ENCODE results near the gene PSMB8. TPM values are rescaled to one million over a fixed set of nuclear protein-coding genes. Genes with fewer than 3 reads are reported as not detected.

PSMB8 gene
- total RNA-seq, 1 experiment from 2014 or later, result 0.96 TPM

DNA sequence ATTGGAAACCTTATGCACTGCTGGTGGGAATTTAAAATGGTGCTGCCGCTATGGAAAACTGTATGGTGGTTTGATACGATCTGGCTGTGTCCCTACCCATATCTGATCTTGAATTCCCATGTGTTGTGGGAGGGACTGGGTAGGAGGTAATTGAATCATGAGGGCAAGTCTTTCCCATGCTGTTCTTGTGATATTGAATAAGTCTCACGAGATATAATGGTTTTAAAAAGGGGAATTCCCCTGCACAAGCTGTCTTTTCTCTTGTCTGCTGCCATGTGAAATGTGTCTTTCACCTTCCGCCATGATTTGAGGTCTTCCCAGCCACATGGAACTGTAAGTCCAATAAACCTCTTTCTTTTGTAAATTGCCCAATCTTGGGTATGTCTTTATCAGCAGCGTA is 10.2 kb downstream of the PSMB8 start:
- TF ChIP-seq CBX3 (IDR thresholded peaks at IDR 0.05; ENCODE audit: low read depth) (no peak), ELF1 (IDR thresholded peaks at IDR 0.05; ENCODE audit: borderline replicate concordance, low read depth) (no peak), JUND (IDR thresholded peaks at IDR 0.05) (no peak), POLR2AphosphoS5 (IDR thresholded peaks at IDR 0.05; ENCODE audit: low read depth, low read length) (no peak), FOSL1 (IDR thresholded peaks at IDR 0.05; ENCODE audit: low read depth) (no peak), CEBPB (IDR thresholded peaks at IDR 0.05; ENCODE audit: low read depth) (no peak), EZH2 (IDR thresholded peaks at IDR 0.05) (no peak), ZNF274 (IDR thresholded peaks at IDR 0.05; ENCODE audit: low read depth, low read length) (no peak)
- TF ChIP-seq, protein P1, sequence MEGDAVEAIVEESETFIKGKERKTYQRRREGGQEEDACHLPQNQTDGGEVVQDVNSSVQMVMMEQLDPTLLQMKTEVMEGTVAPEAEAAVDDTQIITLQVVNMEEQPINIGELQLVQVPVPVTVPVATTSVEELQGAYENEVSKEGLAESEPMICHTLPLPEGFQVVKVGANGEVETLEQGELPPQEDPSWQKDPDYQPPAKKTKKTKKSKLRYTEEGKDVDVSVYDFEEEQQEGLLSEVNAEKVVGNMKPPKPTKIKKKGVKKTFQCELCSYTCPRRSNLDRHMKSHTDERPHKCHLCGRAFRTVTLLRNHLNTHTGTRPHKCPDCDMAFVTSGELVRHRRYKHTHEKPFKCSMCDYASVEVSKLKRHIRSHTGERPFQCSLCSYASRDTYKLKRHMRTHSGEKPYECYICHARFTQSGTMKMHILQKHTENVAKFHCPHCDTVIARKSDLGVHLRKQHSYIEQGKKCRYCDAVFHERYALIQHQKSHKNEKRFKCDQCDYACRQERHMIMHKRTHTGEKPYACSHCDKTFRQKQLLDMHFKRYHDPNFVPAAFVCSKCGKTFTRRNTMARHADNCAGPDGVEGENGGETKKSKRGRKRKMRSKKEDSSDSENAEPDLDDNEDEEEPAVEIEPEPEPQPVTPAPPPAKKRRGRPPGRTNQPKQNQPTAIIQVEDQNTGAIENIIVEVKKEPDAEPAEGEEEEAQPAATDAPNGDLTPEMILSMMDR (IDR thresholded peaks at IDR 0.05 in 2 of 3, conservative IDR thresholded peaks at IDR 0.05 in 1 of 3; ENCODE audit: borderline replicate concordance in 1 of 3, insufficient read depth in 1 of 3, low read depth in 2 of 3, low read length in 2 of 3), result no peak
- TF ChIP-seq, protein P2, sequence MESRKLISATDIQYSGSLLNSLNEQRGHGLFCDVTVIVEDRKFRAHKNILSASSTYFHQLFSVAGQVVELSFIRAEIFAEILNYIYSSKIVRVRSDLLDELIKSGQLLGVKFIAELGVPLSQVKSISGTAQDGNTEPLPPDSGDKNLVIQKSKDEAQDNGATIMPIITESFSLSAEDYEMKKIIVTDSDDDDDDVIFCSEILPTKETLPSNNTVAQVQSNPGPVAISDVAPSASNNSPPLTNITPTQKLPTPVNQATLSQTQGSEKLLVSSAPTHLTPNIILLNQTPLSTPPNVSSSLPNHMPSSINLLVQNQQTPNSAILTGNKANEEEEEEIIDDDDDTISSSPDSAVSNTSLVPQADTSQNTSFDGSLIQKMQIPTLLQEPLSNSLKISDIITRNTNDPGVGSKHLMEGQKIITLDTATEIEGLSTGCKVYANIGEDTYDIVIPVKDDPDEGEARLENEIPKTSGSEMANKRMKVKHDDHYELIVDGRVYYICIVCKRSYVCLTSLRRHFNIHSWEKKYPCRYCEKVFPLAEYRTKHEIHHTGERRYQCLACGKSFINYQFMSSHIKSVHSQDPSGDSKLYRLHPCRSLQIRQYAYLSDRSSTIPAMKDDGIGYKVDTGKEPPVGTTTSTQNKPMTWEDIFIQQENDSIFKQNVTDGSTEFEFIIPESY (IDR thresholded peaks at IDR 0.05; ENCODE audit: extremely low read depth, insufficient replicate concordance, low read length), result no peak
- TF ChIP-seq, protein P3, sequence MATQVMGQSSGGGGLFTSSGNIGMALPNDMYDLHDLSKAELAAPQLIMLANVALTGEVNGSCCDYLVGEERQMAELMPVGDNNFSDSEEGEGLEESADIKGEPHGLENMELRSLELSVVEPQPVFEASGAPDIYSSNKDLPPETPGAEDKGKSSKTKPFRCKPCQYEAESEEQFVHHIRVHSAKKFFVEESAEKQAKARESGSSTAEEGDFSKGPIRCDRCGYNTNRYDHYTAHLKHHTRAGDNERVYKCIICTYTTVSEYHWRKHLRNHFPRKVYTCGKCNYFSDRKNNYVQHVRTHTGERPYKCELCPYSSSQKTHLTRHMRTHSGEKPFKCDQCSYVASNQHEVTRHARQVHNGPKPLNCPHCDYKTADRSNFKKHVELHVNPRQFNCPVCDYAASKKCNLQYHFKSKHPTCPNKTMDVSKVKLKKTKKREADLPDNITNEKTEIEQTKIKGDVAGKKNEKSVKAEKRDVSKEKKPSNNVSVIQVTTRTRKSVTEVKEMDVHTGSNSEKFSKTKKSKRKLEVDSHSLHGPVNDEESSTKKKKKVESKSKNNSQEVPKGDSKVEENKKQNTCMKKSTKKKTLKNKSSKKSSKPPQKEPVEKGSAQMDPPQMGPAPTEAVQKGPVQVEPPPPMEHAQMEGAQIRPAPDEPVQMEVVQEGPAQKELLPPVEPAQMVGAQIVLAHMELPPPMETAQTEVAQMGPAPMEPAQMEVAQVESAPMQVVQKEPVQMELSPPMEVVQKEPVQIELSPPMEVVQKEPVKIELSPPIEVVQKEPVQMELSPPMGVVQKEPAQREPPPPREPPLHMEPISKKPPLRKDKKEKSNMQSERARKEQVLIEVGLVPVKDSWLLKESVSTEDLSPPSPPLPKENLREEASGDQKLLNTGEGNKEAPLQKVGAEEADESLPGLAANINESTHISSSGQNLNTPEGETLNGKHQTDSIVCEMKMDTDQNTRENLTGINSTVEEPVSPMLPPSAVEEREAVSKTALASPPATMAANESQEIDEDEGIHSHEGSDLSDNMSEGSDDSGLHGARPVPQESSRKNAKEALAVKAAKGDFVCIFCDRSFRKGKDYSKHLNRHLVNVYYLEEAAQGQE (IDR thresholded peaks at IDR 0.05; ENCODE audit: low read depth), result no peak
- TF ChIP-seq, protein P4, sequence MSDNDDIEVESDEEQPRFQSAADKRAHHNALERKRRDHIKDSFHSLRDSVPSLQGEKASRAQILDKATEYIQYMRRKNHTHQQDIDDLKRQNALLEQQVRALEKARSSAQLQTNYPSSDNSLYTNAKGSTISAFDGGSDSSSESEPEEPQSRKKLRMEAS (IDR thresholded peaks at IDR 0.05), result no peak
- TF ChIP-seq, protein P5, sequence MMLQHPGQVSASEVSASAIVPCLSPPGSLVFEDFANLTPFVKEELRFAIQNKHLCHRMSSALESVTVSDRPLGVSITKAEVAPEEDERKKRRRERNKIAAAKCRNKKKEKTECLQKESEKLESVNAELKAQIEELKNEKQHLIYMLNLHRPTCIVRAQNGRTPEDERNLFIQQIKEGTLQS (IDR thresholded peaks at IDR 0.05), result no peak
- DNase-seq (ENCODE audit: low read depth, low spot score), result no peak
- CTCF ChIA-PET, result no interaction called here
- RAD21 ChIA-PET (ENCODE audit: low non-redundant PET in 1 of 2, low total read pairs in 2 of 2, uncharacterized antibody in 2 of 2, unreplicated experiment in 2 of 2), result no interaction called here
- intact Hi-C loops (cut with micrococcal nuclease), result no loop called here
- Histone ChIP-seq H3K4me2 (ENCODE audit: low read length) (no peak overlapping the region), H3K4me1 (ENCODE audit: control insufficient read depth in 1 of 2, insufficient read depth in 2 of 2, low read length in 2 of 2) (peaks cover 0 to 13% of the 10 kb centered on the region in 2 experiments; a peak in 2 of 4 replicates), H3K27me3 (ENCODE audit: insufficient read depth, low read length) (no peaks in the 10 kb centered on the region), H3K36me3 (ENCODE audit: control insufficient read depth in 1 of 2, insufficient read depth in 2 of 2, low read length in 2 of 2) (peaks cover 12 to 50% of the 10 kb centered on the region in 2 experiments; a peak in 2 of 4 replicates), H3K9ac (ENCODE audit: low read length) (no peak overlapping the region), H3K9me2 (ENCODE audit: insufficient read depth) (no peaks in the 10 kb centered on the region), H2AFZ (ENCODE audit: low read depth, low read length, poor library complexity, severe bottlenecking) (no peak overlapping the region), H4K20me1 (ENCODE audit: insufficient read depth) (no peaks in the 10 kb centered on the region), H3K79me2 (ENCODE audit: insufficient read depth, low read length) (peaks cover 9% of the 10 kb centered on the region; the same call in 1 of the 2 replicates), H3K9me3 (ENCODE audit: control insufficient read depth in 1 of 2, insufficient read depth in 1 of 2, low read depth in 1 of 2, low read length in 2 of 2) (no peaks in the 10 kb centered on the region), H3K4me3 (replicated peaks in 1 of 2; ENCODE audit: low read depth in 1 of 2, low read length in 2 of 2) (no peak overlapping the region), H3K27ac (ENCODE audit: low read depth, low read length) (no peak overlapping the region)
- POLR2A ChIA-PET, result no interaction called here
- ATAC-seq, result no peak
- no TSS peak for BruUV-seq (replicated peaks)

Data from HCT116 (cell line).